Loucy (cell line): ENCODE measurements around the gene CENPU.

ENCODE experiments used
- CTCF ChIP-seq: fragments of 200-600 bp; sonication (generic); conservative IDR thresholded peaks from 2 replicates; pipeline ENCODE4 v1.5.1; 2014; ENCODE audit warnings: mild to moderate bottlenecking, antibody characterized with exemption, low read length
- EZH2phosphoT487 ChIP-seq: fragments of 200-600 bp; IDR thresholded peaks from 2 replicates; pipeline ENCODE4 v1.6.1; 2018; ENCODE audit warnings: antibody characterized with exemption, mild to moderate bottlenecking, moderate library complexity, borderline replicate concordance

DNA sequence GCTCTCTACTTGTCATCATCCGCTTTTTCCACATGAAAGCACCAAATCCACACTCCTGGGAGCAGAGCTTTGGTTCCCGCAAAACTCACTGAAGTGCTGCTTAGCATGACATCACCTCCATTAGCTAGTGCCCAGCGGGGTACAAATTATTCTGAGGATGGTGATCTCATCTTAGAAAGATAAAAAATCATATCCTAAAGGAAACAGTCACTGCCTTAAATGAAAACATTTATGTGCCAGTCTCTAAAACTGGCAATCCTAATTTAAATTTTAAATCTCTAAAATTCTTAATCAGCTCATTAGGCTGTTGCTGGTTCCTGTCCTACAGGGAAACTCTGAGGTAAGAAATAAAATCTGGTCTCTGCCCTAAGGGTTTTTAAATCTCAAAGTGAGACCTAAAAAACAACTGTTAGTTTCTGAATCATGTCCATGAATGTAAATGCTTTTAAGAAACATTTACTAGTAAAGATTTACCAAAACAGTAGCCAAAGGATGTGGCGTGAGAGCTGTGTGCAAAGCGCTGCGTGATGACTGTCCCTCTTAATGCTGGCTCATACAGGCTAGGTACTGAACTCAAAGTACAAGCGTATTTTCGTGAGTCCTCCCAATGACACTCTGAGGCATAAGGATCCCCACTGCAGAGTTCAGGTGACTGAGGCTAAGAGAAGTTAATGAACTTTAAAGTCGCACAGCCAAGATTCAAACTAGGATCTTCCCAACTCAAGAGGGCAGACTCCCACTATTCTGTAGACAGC lies 89.2 kb downstream of the CENPU start:
- TF ChIP-seq CTCF (no peak), EZH2phosphoT487 (no peak)
